ENCODE measurements around the gene WWTR1.

GRCh38 chr3:149528340-149528650, 129.5 kb downstream of the WWTR1 start:
- TF ChIP-seq CTCF (IDR thresholded peaks at IDR 0.05) (no peak), POLR2A (IDR thresholded peaks at IDR 0.05) (no peak), POLR2AphosphoS5 (IDR thresholded peaks at IDR 0.05) (no peak), EP300 (IDR thresholded peaks at IDR 0.05; ENCODE audit: low read depth) (no peak)
